ENCODE measurements around the gene ROBO4.

ROBO4 gene

GRCh38 chr11:124898263-124898680 is 607 bp upstream of the ROBO4 start:
- Histone ChIP-seq H3K9me3 (ENCODE audit: control insufficient read depth in 5 of 5, low read length in 5 of 5) (no peaks in the 10 kb centered on the region), H3K27ac (ENCODE audit: low read depth, low read length) (peak overlapping the region; percentile 91), H3K9ac (ENCODE audit: low read length in 5 of 5) (peak overlapping the region; percentile 38 to 95 (median 60)), H3K4me3 (ENCODE audit: low read depth in 1 of 5, low read length in 5 of 5) (peak overlapping the region in 3 of 5 donors; percentile 74 to 85 (median 79)), H3K27me3 (ENCODE audit: control insufficient read depth in 5 of 5, insufficient read depth in 4 of 5, low read length in 5 of 5) (no peaks in the 10 kb centered on the region), H3K4me1 (ENCODE audit: control insufficient read depth in 5 of 5, insufficient read depth in 5 of 5, low read length in 5 of 5) (peaks cover 28 to 85% (median 63%) of the 10 kb centered on the region in 5 donors), H3K36me3 (ENCODE audit: control insufficient read depth in 5 of 5, insufficient read depth in 5 of 5, low read length in 5 of 5) (peaks cover 0 to 20% (median 12%) of the 10 kb centered on the region in 5 donors)

GRCh38 chr11:124896821-124897391 is 759 bp downstream of the ROBO4 start:
- Histone ChIP-seq H3K9ac (ENCODE audit: low read length in 5 of 5) (peak overlapping the region; percentile 18 to 95 (median 67)), H3K36me3 (ENCODE audit: control insufficient read depth in 5 of 5, insufficient read depth in 5 of 5, low read length in 5 of 5) (peaks cover 0 to 29% (median 15%) of the 10 kb centered on the region in 5 donors), H3K4me1 (ENCODE audit: control insufficient read depth in 5 of 5, insufficient read depth in 5 of 5, low read length in 5 of 5) (peaks cover 38 to 99% (median 77%) of the 10 kb centered on the region in 5 donors), H3K4me3 (ENCODE audit: low read depth in 1 of 5, low read length in 5 of 5) (peak overlapping the region; percentile 22 to 85 (median 76)), H3K27ac (ENCODE audit: low read depth, low read length) (peak overlapping the region; percentile 91), H3K9me3 (ENCODE audit: control insufficient read depth in 5 of 5, low read length in 5 of 5) (no peaks in the 10 kb centered on the region), H3K27me3 (ENCODE audit: control insufficient read depth in 5 of 5, insufficient read depth in 4 of 5, low read length in 5 of 5) (no peaks in the 10 kb centered on the region)

GRCh38 chr11:124896071-124896750 is 1.5 kb downstream of the ROBO4 start:
- peaks cover 43 to 100% (median 84%) of the 10 kb centered on the region in 5 donors for H3K4me1 ChIP-seq (ENCODE audit: control insufficient read depth in 5 of 5, insufficient read depth in 5 of 5, low read length in 5 of 5)
- H3K4me3 ChIP-seq (ENCODE audit: low read depth in 1 of 5, low read length in 5 of 5): peak overlapping the region; percentile 18 to 85 (median 74)
- no peaks in the 10 kb centered on the region for H3K9me3 ChIP-seq (ENCODE audit: control insufficient read depth in 5 of 5, low read length in 5 of 5)
- H3K27ac ChIP-seq (ENCODE audit: low read depth, low read length): peak overlapping the region; percentile 91
- no peaks in the 10 kb centered on the region for H3K27me3 ChIP-seq (ENCODE audit: control insufficient read depth in 5 of 5, insufficient read depth in 4 of 5, low read length in 5 of 5)
- H3K36me3 ChIP-seq (ENCODE audit: control insufficient read depth in 5 of 5, insufficient read depth in 5 of 5, low read length in 5 of 5): peaks cover 0 to 36% (median 15%) of the 10 kb centered on the region in 5 donors
- peak overlapping the region in 4 of 5 donors; percentile 48 to 95 (median 64) for H3K9ac ChIP-seq (ENCODE audit: low read length in 5 of 5)

GRCh38 chr11:124895471-124895971 is 2.1 kb downstream of the ROBO4 start:
- H3K27me3 ChIP-seq (ENCODE audit: control insufficient read depth in 5 of 5, insufficient read depth in 4 of 5, low read length in 5 of 5): no peaks in the 10 kb centered on the region
- peaks cover 48 to 100% (median 91%) of the 10 kb centered on the region in 5 donors for H3K4me1 ChIP-seq (ENCODE audit: control insufficient read depth in 5 of 5, insufficient read depth in 5 of 5, low read length in 5 of 5)
- no peaks in the 10 kb centered on the region for H3K9me3 ChIP-seq (ENCODE audit: control insufficient read depth in 5 of 5, low read length in 5 of 5)
- peaks cover 0 to 42% (median 19%) of the 10 kb centered on the region in 5 donors for H3K36me3 ChIP-seq (ENCODE audit: control insufficient read depth in 5 of 5, insufficient read depth in 5 of 5, low read length in 5 of 5)
- peak overlapping the region; percentile 91 for H3K27ac ChIP-seq (ENCODE audit: low read depth, low read length)
- peak overlapping the region in 4 of 5 donors; percentile 51 to 85 (median 76) for H3K4me3 ChIP-seq (ENCODE audit: low read depth in 1 of 5, low read length in 5 of 5)
- H3K9ac ChIP-seq (ENCODE audit: low read length in 5 of 5): peak overlapping the region in 4 of 5 donors; percentile 23 to 95 (median 58)

GRCh38 chr11:124894606-124895430 is 2.8 kb downstream of the ROBO4 start:
- H3K9me3 ChIP-seq (ENCODE audit: control insufficient read depth in 5 of 5, low read length in 5 of 5): no peaks in the 10 kb centered on the region
- peak overlapping the region; percentile 91 for H3K27ac ChIP-seq (ENCODE audit: low read depth, low read length)
- no peaks in the 10 kb centered on the region for H3K27me3 ChIP-seq (ENCODE audit: control insufficient read depth in 5 of 5, insufficient read depth in 4 of 5, low read length in 5 of 5)
- H3K36me3 ChIP-seq (ENCODE audit: control insufficient read depth in 5 of 5, insufficient read depth in 5 of 5, low read length in 5 of 5): peaks cover 0 to 43% (median 19%) of the 10 kb centered on the region in 5 donors
- H3K4me1 ChIP-seq (ENCODE audit: control insufficient read depth in 5 of 5, insufficient read depth in 5 of 5, low read length in 5 of 5): peaks cover 45 to 100% (median 98%) of the 10 kb centered on the region in 5 donors
- peak overlapping the region in 3 of 5 donors; percentile 23 to 95 (median 67) for H3K9ac ChIP-seq (ENCODE audit: low read length in 5 of 5)
- peak overlapping the region in 4 of 5 donors; percentile 37 to 85 (median 76) for H3K4me3 ChIP-seq (ENCODE audit: low read depth in 1 of 5, low read length in 5 of 5)

GRCh38 chr11:124893781-124894401 is 3.8 kb downstream of the ROBO4 start:
- Histone ChIP-seq H3K36me3 (ENCODE audit: control insufficient read depth in 5 of 5, insufficient read depth in 5 of 5, low read length in 5 of 5) (peaks cover 0 to 45% (median 19%) of the 10 kb centered on the region in 5 donors), H3K4me3 (ENCODE audit: low read depth in 1 of 5, low read length in 5 of 5) (peak overlapping the region in 4 of 5 donors; percentile 37 to 85 (median 56)), H3K27me3 (ENCODE audit: control insufficient read depth in 5 of 5, insufficient read depth in 4 of 5, low read length in 5 of 5) (no peaks in the 10 kb centered on the region), H3K4me1 (ENCODE audit: control insufficient read depth in 5 of 5, insufficient read depth in 5 of 5, low read length in 5 of 5) (peaks cover 41 to 100% (median 99%) of the 10 kb centered on the region in 5 donors), H3K27ac (ENCODE audit: low read depth, low read length) (peak overlapping the region; percentile 91), H3K9ac (ENCODE audit: low read length in 5 of 5) (peak overlapping the region in 1 of 5 donors; percentile 95), H3K9me3 (ENCODE audit: control insufficient read depth in 5 of 5, low read length in 5 of 5) (no peaks in the 10 kb centered on the region)

GRCh38 chr11:124892750-124893454 is 4.8 kb downstream of the ROBO4 start:
- Histone ChIP-seq H3K27me3 (ENCODE audit: control insufficient read depth in 5 of 5, insufficient read depth in 4 of 5, low read length in 5 of 5) (no peaks in the 10 kb centered on the region), H3K27ac (ENCODE audit: low read depth, low read length) (peak overlapping the region; percentile 41), H3K4me3 (ENCODE audit: low read depth in 1 of 5, low read length in 5 of 5) (peak overlapping the region in 3 of 5 donors; percentile 19 to 85 (median 39)), H3K36me3 (ENCODE audit: control insufficient read depth in 5 of 5, insufficient read depth in 5 of 5, low read length in 5 of 5) (peaks cover 0 to 45% (median 19%) of the 10 kb centered on the region in 5 donors), H3K9me3 (ENCODE audit: control insufficient read depth in 5 of 5, low read length in 5 of 5) (no peaks in the 10 kb centered on the region), H3K9ac (ENCODE audit: low read length in 5 of 5) (no peak overlapping the region), H3K4me1 (ENCODE audit: control insufficient read depth in 5 of 5, insufficient read depth in 5 of 5, low read length in 5 of 5) (peaks cover 48 to 100% (median 99%) of the 10 kb centered on the region in 5 donors)

- Histone ChIP-seq H3K36me3 (ENCODE audit: control insufficient read depth in 5 of 5, insufficient read depth in 5 of 5, low read length in 5 of 5) (peaks cover 0 to 45% (median 24%) of the 10 kb centered on the region in 5 donors), H3K27me3 (ENCODE audit: control insufficient read depth in 5 of 5, insufficient read depth in 4 of 5, low read length in 5 of 5) (no peaks in the 10 kb centered on the region), H3K27ac (ENCODE audit: low read depth, low read length) (peak overlapping the region; percentile 19), H3K4me1 (ENCODE audit: control insufficient read depth in 5 of 5, insufficient read depth in 5 of 5, low read length in 5 of 5) (peaks cover 48 to 100% (median 97%) of the 10 kb centered on the region in 5 donors), H3K9me3 (ENCODE audit: control insufficient read depth in 5 of 5, low read length in 5 of 5) (no peaks in the 10 kb centered on the region), H3K9ac (ENCODE audit: low read length in 5 of 5) (no peak overlapping the region), H3K4me3 (ENCODE audit: low read depth in 1 of 5, low read length in 5 of 5) (no peak overlapping the region)
Observed at GRCh38 chr11:124892146-124892545, 5.5 kb downstream of the ROBO4 start.

All from subcutaneous abdominal adipose tissue (tissue), 5 donors.